HG03571 (cell line): ENCODE results near the gene BICRA.

ENCODE experiments used
- ATAC-seq: cut with Tn5 transposase; IDR thresholded peaks from one replicate; pipeline ENCODE4 v1.9.1; 2021; ENCODE audit not compliant: unreplicated experiment

Gene BICRA

DNA sequence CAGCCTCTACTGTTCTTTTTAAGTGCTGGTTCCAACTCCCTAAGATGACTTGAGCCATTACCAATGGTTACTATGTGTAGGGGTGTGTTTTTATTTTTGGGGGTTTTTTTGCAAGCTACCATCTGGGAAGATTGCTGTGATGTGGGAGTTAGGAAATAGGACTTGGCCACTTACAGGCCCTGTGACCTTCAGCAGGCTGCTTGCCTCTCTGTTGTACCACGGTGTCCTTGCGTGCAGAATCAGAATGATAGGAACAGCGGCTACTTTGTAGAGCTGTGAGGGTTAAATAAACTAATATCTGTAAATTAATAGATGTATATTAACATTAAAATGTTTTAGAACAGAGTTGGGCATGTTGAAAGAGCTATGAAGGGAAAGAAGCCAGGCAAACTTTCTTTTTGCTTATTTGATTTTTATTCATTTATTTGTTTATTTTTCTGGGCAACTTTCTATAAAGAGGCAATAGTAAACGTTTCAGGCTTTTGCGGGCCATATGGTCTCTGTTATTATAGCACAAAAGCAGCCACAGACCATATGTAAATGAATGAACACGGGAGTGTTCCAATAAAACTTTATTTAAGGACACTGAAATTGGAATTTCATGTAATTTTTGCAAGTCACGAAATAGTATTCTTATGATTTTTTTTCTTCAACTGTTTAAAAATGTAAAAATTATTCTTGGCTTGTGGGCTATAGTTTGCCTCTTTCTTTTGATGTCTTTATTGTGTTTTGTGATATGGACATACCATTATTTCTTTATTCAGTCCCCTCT lies 77.9 kb downstream of the BICRA start:
- no peak for ATAC-seq

DNA sequence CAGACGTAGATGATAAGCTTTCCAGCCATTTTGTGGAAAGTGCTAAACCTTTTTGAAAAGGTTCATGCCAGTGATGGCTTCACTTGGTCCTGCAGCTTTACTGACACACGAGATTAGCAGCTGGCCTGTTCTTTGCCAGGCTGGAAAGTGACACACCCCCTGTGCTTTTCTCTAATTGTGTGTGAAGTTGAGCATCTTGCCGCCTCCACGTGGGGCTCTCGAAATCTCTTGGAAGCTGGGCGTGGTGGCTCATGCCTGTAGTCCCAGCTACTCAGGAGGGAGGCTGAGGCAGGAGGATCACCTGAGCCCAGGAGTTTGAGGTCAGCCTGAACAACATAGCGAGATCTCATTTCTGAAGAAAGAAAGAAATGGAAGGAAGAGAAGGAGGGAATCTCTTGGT lies 79.0 kb downstream of the BICRA start:
- ATAC-seq = no peak

DNA sequence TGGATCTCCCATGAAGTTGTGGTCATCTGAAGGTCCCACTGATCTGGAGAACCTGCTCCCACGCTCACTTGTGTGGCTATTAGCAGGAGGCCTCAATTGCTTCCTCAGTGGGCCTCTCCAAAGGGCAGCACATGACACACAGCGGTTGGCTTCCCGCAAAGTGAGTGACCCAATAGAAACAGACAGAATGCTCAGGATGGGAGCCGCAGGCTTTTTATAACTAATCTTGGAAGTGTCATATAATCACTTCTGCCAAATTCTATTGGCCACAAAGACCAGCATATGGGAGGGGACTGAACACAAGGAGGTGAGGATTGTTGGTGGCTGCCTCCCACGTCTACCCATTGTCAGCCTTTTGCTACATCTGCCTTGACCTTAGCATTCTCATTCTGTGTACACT lies 82.2 kb downstream of the BICRA start:
- no peak for ATAC-seq

DNA sequence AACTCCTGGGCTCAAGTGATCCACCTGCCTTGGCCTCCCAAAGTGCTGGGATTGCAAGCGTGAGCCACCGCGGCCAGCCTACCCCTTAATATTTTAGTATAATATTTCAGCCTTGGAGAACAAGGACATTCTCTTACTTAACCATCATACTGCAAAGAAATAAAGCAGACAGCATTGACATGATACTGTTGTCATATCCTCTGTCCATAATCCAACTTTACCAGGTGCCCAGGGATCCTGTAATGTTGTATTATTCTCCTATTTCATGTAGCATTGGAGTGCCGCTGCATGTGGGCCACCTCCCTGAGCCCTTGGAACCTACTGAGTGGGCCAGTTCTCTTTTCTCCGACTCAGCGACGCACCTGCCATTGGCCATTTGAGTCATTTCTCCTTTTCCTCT lies 82.8 kb downstream of the BICRA start:
- ATAC-seq = no peak

DNA sequence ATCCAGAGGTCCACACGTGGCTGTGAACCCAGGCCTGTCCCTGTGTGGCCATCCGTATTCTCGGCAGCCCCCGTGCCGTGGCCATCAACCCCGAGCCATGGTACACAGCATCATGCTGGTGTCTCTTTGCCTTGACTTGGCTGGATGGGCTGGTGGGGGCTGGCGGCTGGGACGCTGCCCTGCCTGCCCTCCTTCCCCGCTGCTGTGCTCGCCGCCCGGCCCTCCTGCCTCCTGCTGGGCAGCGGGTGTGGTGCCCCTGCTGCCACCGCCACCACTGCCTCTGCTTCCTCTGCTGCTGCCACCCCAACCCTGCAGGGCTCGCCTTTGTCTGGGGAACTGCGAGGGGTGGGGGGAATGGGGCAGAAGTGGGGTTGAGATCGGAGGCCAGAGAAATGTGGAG lies 84.6 kb downstream of the BICRA start:
- ATAC-seq = no peak

DNA sequence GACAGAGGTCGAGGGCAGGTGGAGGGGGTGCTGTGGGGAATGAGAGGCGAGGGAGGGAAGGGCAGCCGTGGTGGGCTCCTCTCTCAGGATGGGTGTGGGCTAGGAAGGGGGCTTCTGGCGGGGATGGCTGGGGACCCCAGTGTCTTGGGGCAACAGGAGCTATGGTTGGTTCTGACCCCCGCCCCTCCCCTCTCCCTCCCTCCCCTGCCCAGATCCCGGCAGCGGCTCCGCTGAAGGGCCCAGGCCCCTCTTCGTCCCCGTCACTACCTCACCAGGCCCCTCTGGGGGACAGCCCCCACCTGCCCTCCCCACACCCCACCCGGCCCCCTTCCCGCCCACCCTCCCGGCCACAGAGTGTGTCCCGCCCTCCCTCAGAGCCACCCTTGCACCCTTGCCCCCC lies 85.0 kb downstream of the BICRA start:
- ATAC-seq = no peak

DNA sequence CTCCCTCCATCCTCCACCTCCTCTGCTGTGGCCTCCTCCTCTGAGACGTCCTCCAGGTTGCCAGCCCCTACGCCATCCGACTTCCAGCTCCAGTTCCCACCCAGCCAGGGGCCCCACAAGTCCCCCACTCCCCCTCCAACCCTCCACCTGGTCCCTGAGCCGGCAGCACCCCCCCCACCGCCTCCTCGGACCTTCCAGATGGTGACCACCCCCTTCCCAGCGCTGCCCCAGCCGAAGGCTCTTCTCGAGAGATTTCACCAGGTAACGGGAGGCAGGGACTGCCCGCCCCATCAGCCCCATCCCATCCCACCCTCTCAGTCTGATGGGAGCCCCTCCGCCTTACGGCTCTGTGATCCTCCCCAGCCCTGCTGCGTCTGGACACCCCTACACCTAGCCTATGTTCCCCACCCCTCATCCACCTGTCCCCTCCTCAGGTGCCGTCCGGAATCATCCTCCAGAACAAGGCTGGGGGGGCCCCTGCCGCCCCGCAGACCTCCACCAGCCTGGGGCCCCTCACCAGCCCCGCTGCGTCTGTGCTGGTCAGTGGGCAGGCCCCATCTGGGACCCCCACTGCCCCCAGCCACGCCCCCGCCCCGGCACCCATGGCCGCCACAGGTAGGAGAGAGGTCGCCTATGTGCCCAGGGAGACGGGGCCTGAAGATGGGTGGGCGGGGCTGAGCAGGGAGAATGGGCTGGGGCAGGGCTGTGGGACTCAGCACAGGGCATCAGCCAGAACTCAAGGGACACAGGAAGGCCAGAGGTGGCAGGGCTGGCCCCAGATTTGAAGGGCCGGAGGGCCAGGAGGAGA lies 85.7 kb downstream of the BICRA start:
- ATAC-seq = no peak

DNA sequence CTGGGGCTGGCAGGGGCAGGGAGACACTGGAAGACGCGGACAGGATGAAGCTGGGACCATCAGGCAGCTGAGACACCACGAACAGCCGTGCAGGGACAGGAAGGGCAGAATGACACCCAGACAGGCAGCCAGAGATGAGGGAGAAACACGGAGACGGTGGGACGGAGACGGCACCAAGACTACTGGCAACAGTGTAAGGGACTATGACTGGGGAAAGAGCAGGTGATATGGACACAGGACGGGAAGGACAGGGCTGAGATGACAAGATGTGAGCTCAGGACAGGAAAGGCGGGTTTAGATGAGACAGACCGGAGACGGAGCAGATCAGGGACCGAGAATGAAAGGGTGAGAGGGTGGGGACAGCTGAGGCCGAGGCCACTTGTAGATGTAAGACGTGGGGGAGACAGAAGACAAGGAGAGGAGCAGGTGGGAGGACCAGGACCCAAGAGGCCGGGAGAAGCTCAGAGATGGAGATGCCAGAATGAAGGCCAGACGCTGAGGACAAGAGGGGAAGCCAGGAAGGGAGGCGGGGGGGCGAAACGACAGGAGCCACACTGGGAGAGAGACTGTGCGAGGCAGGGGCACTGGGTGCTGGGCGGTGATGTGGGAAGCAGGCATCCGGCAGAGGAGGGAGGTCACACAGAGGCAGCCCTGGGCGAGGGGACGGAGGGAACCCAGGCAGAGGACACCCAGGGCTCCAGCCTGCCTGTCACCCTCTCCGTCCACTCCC lies 86.8 kb downstream of the BICRA start:
- ATAC-seq = no peak

DNA sequence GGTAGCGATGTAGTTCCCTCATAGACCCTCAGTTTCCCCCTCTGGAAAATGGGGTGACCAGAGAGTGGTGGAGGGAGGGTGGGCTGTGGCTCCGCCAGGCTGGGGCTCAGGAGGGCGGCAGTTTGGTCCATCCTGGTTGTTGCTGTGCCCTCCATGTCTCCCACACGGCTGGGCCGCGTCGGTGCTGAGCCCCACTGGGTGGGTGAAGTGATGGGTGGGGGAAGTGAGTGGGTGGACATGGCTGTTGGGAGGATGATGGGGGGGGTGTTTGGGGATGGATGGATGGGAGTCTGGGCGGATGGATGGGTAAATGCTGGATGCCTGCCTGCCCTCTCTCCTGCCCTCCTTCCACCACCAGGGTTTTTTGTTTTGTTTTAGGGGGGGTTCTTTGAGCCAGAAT lies 87.7 kb downstream of the BICRA start:
- ATAC-seq = no peak

DNA sequence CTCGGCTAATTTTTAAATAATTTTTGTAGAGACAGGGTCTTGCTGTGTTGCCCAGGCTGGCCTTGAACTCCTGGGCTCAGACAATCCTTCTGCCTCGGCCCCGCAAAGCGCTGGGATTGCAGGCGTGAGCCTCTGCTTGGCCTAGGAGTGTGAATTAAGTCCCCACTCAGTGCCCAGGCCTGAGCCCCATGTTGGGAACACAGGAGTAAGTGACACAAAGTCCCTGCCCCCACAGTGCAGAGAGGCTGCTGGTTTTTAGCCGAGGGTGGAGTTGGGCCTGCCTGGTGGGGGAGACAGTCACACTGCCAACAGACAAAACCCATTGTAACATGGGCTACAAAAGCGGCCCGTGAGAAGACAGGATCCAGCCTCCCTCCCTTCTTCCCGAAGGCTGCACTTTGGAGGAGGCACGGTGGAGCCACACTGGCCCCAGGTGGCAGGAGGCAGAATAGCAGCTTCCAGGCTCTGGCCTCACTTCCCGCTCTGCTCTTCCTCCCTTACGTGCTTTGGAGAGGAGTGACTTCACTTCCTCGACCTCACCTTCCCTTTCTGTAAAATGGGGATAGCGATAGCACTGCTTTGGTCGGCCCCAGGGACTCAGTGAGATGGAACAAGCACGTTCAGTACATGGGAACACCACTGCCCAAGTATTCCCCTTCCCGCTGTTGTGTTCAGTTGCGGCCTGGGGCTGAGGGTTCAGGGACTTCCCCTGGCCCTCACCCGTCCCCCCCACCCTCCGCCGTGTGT lies 89.1 kb downstream of the BICRA start:
- no peak for ATAC-seq

DNA sequence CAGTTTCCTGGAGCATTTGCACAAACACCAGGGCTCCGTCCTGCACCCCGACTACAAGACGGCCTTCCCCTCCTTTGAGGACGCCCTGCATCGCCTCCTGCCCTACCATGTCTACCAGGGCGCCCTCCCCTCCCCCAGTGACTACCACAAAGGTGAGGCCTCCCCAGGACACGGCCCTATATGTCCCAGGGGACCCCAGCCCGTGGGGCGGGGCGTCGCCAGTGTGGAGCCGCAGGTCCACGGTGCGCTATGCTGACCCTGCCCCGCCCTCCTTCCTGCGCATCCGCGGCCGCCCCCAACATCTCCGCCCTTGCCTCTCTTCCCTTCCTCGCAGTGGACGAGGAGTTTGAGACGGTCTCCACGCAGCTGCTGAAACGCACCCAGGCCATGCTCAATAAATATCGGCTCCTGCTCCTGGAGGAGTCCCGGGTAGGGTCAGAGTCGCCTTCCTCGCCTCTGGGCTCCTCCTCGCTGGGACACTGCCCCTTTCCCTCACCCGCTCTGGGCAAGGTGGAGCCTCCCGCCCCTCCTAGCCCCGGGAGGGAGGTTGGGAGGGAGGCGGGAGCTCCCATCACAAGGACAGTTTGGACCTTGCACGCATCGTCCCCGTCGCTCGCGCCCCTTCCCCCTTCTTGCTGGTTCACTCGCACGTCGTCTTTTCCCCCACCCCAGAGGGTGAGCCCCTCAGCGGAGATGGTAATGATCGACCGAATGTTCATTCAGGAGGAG lies 89.9 kb downstream of the BICRA start:
- ATAC-seq = no peak

DNA sequence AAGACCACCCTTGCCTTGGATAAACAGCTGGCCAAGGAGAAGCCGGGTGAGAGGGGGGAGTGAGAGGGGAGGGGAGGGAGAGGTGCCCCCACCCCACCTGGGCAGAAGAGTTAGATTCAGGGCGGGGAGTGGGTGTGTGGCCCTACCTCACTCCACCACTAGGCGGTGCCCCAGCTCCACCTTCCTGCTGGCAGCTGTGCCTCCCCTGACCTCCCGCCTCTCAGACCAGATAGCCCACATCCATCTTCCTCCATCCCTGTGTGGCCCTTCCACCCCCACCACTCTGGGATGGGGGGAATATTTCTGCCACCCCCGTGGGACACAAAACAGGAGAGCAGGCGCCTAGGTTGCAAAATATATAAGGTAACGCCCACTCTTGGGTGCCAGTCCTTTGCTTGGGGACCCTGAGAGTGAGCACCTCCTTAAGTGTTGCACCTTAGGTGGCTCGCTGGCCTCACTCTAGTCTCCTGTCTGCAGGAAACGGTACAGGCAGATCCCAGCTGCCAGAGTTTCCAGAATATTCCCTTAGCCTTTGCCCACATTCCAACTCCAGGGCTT lies 90.5 kb downstream of the BICRA start:
- ATAC-seq = no peak

DNA sequence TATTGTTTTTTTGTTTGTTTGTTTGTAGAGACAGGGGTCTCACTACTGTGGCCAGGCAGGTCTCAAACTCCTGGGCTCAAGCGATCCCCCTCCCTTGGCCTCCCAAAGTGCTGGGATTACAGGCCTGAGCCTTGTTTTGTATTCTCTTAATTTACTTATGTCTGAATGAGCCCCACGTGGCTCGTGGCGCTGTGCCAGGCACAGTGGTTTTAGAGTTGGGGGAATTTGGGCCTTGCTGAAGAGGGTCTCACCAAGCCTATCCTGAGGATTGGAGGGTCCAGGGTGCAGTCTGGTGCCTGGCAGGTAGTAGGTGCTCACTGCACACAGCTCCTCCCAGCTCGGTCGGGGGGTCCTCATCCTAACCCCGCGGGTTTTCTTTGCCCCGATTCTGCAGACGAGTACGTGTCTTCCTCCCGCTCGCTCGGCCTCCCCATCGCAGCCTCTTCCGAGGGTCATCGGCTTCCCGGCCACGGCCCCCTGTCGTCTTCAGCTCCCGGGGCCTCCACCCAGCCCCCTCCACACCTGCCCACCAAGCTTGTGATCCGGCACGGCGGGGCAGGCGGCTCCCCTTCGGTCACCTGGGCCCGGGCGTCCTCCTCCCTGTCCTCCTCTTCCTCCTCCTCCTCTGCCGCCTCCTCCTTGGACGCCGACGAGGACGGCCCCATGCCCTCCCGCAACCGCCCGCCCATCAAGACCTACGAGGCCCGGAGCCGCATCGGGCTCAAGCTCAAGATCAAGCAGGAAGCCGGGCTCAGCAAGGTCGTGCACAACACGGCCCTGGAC lies 92.2 kb downstream of the BICRA start:
- ATAC-seq = no peak

DNA sequence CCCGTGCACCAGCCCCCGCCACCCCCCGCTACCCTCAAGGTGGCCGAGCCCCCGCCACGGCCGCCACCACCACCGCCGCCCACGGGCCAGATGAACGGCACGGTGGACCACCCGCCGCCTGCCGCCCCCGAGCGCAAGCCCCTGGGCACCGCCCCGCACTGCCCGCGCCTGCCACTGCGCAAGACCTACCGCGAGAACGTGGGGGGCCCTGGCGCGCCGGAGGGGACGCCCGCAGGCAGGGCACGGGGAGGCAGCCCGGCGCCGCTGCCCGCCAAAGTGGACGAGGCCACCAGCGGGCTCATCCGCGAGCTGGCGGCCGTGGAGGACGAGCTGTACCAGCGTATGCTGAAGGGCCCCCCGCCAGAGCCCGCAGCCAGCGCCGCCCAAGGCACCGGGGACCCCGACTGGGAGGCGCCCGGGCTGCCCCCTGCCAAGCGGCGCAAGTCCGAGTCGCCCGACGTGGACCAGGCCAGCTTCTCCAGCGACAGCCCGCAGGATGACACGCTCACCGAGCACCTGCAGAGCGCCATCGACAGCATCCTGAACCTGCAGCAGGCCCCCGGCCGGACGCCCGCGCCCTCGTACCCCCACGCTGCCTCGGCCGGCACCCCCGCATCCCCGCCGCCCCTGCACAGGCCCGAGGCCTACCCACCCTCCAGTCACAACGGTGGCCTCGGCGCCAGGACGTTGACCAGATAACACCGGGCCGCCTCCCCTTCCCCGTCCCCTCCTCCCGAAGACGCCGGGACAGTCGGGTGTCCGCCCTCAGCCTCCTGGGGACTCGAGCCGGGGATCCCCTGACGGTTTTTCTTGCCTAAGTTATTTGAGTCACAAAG lies 93.0 kb downstream of the BICRA start:
- ATAC-seq = no peak

DNA sequence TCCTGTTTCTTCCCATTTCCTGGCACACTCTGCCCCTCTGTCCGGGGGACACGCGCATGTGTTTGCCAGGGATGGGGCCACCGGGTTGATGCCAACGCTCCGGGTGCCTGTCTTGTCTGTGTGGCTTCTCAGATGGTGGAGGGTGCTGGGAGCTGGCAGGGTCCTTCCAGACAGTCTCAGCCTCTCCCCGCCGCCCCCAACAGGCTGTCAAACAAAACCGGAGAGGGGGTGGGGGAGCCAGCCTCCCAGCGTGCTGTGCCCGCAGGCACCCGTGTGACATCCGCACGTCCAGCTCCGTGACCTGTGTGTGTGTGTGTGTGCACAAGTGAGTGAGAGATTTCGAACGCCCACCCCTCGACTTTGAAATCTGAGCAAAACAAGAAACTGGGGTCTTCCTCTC lies 93.7 kb downstream of the BICRA start:
- ATAC-seq = no peak

DNA sequence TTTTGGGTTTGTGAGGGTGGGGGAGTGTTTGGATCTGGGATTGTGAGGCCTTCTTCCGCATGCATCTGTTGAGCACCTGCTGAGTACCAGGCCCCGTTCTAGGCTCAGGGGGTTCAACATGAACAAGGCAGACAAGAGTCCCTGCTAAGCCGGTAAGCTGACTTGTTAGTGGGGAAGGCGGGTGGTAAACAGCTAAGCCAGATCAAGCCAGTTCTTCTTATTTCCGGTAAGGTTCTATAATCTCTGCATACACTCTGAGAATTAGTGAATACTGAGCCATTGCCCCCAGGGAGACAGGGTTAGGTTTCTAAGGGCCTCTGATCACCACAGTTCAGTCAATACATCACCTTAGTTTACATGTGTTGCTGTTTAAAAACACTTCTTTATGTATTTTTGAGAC lies 94.4 kb downstream of the BICRA start:
- ATAC-seq = no peak

DNA sequence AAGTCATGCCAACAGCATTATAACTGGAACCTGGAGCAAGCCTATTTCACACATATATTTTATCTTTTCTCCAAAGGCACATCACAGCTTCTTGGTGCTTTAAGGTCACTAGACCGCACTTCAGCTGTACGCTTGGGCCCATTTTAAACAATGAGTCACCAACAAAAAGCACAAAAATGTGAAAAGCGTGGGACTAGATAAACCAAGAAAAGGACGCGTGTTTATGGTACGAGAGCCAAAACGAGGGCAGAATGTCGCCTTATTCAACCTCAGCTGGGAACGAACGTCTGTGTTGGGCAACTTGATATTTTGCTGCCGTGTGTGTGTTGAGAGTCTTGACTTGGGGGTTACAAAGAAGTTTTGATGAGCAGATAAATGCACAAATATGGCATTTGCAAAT lies 95.1 kb downstream of the BICRA start:
- no peak for ATAC-seq

DNA sequence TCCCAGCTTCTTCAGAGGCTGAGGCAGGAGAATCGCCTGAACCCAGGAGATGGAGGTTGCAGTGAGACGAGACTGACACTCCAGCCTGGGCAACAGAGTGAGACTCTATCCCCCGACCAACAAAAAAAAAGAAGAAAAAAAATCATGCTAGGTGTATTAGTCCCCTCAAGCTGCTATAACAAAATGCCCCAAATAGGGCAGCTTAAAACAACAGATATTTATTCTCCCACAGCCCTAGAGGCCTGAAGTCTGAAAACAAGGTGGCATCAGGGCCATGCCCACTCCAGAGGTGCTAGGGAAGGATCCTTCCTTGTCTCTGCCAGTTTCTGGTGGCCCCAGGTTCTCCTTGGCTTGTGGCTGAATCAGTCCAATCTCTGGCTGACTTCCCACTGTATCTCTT lies 95.7 kb downstream of the BICRA start:
- no peak for ATAC-seq
